Transverse colon (tissue), 3 donors: Measurements from ENCODE around the gene FBXO36.

ENCODE experiments used
- CTCF ChIP-seq, 5 experiments: fragments of 200-600 bp in 3 of 5; fragments of 450-650 bp in 2 of 5; sonication (generic) in 3 of 5; IDR thresholded peaks; 1 replicate in 2 of 5; 2 replicates in 3 of 5; pipeline ENCODE4 v1.5.1; 2016 to 2017; ENCODE audit warnings: antibody characterized with exemption in 5 of 5, inconsistent platforms in 3 of 5, mild to moderate bottlenecking in 2 of 5, moderate library complexity in 1 of 5
- EP300 ChIP-seq: sonication (generic); formaldehyde crosslinking; IDR thresholded peaks from one replicate; pipeline ENCODE4 v1.6.1; 2017; ENCODE audit warnings: antibody characterized with exemption, low read depth

- no peak for TF ChIP-seq EP300
- TF ChIP-seq CTCF (IDR thresholded peaks at IDR 0.05) = no peak
These were observed 131.6 kb downstream of the FBXO36 start for GRCh38 chr2:230053753-230054478.
